HG03103 (cell line): ENCODE data around the gene NDUFA3.

Experiments
- ATAC-seq: cut with Tn5 transposase; IDR thresholded peaks from one replicate; pipeline ENCODE4 v1.9.1; 2021; ENCODE audit warnings: low read depth; ENCODE audit not compliant: unreplicated experiment

The NDUFA3 gene

GRCh38 chr19:54137699-54138488, 35.2 kb downstream of the NDUFA3 start, which contains the start of gene CNOT3:
Gene CNOT3, plus strand, starts transcription at chr19:54137762. Its CDS starts 5,217 bp downstream, at chr19:54142979.
- no peak for ATAC-seq

GRCh38 chr19:54138489-54139256, 36.0 kb downstream of the NDUFA3 start:
- ATAC-seq, result no peak

DNA sequence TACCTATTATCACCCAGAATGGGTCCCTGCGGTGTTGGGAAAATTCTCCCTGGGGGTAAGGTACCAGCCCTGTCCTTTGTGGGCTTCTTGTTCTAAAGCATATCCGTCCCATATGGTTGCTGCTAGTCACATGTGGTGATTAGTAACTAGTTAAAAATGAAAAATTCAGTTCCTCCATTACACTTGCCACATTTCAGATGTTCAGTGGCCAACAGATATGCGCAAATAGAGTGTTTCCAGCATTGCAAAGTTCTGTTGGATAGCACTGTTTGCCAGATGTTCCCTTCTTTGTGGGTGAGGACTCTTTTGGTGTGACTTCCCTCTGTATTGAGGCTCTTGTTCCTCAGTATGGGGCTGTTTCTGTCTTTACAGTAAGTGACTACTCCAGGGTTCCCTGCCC, 38.7 kb downstream of the NDUFA3 start:
- no peak for ATAC-seq

- no peak for ATAC-seq
Observed at GRCh38 chr19:54142166-54142780, 39.6 kb downstream of the NDUFA3 start.

GRCh38 chr19:54145541-54146158, 43.0 kb downstream of the NDUFA3 start:
- no peak for ATAC-seq

- ATAC-seq, result no peak
Observed at GRCh38 chr19:54147676-54148075, 45.0 kb downstream of the NDUFA3 start.

GRCh38 chr19:54148158-54148557, 45.5 kb downstream of the NDUFA3 start:
- ATAC-seq, result no peak

DNA sequence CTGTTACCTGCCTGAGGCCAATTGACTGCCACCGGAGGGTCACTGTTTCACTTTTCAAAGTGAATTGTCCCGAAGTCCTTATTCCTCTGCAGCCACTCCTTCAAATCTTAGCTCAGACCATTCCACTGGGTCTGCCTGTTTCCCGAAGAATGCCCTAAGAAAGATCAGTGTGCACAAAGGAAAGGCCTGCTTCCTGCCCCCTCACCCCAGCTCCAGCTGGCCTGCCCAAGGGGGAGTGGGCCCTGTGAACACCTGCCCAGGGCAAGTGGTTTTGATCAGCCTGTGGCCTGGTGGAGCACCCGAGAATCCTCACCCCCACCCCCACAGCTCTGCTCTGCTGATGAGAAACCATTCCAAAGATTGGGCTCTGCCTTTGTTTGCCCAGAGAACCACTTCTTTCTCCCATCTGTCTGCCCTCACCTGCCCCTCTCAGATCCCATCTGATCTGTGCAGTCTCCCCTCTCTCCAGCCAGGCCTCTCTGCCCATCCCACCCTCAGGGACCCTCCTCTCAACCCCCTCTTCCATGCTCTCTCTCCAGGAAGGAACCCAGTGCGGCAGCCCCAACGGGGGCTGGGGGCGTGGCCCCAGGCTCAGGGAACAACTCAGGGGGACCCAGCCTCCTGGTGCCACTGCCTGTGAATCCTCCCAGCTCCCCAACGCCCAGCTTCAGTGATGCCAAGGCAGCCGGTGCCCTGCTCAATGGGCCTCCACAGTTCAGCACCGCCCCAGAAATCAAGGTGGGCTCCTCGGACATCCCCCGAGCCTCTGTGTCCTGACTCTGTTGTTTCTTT, 46.6 kb downstream of the NDUFA3 start:
- no peak for ATAC-seq

- no peak for ATAC-seq
Observed at GRCh38 chr19:54151362-54152035, 48.8 kb downstream of the NDUFA3 start.

DNA sequence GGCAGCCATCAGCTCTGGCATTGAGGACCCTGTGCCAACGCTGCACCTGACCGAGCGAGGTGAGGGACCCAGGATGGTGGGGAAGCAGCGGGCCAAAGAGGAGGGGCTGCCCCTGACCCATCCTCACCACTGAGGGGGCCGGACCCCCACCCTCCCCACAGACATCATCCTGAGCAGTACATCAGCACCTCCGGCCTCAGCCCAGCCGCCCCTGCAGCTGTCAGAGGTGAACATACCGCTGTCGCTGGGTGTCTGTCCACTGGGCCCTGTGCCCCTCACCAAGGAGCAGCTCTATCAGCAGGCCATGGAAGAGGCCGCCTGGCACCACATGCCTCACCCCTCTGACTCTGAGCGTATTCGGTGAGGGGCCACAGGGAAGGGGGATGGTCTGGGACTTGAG, 49.6 kb downstream of the NDUFA3 start:
- ATAC-seq, result no peak

DNA sequence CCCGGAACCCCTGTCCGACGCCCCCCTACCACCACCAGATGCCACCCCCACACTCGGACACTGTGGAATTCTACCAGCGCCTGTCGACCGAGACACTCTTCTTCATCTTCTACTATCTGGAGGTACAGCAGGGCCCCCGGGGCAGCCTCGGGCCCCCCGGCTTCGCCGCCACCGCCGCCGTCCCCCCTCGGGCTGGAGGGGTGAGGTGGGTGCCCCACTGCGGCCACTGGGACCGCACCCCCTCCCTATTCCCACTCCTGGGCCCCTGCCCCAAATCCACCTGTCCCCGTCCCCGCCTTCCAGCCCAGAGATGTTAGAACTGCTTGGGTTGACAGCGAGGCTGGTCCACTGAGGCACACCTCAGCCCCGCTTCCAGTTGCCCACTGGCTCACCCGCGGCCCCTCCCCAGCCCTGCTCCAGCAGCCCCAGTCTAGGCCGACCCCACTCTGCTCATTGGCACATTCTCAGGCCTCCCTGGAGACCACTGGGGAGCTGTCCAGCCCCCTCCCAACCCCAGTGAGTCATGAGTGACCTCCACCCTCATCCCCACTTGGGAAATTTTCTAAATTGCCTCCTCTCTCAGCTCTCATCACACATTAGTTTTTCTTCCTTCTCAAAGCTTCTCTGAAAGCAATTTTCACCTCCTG, 50.3 kb downstream of the NDUFA3 start:
- ATAC-seq, result no peak

GRCh38 chr19:54153731-54154326, 51.2 kb downstream of the NDUFA3 start:
- ATAC-seq, result no peak

GRCh38 chr19:54154603-54155345, 52.1 kb downstream of the NDUFA3 start:
- no peak for ATAC-seq

DNA sequence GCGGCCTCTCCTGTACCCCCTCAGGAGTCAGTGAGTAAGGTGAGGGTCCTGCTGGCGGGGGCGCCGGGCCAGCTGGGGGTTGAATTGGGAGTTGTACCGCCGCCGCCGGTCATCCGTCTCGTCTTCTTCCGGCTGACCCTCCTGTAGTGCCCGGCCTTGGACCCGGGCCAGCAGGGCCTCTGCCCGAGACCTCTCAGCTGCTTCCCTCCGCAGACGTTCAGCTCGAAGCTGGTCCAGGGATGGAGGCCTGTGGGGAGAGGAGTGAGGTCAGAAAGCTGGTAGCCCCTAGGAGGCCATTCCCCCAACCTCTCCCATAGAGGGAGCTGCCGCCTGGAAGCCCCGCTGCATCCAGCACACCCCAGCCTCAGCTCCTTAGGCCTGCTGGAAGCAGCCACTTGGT, 53.0 kb downstream of the NDUFA3 start:
- ATAC-seq, result no peak

DNA sequence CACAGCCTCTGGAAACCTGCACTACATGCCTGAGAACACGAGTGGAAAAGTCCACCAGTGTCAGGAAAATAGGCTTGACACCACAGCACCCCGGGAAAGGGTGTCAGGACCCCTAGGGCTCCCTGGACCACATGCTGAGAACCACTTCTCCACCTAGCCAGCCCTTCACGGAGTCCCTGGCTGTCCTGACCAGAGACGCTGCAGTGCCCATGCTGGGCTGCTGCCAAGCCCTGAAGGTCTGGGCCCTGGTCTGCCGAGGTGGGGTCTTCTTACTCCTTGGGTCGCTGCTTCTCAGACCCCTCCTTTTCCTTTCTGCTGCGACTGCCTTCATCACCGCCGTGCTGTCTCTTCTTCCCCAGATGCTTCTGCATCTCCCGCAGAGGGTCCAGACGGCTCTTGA, 53.8 kb downstream of the NDUFA3 start:
- ATAC-seq, result no peak

DNA sequence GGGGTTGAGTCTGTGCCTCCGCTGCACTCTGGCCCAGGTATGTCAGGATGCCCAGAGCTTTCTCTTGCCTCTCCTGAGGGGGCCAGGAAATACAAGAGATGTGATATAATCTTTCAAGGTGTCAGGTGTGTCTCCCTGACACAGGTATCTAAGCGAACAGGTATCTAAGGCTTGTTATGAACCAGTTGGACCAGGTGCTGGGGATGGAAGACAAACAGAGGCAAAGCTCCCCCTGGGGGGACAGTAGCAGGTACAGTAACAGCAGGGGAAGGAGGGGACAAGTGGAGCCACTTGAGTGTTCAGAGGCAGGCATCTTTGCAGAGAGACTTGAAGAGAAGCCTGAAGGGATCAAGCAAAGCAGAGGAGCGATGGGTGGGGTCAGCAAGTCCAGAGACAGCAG, 54.3 kb downstream of the NDUFA3 start:
- ATAC-seq, result no peak
